ENCODE measurements around the gene DCAF6.
"Not testable (repeated sequence)": the region's sequence is repeated elsewhere in the genome, so short reads cannot be mapped to it uniquely, and the experiment has no call there.

DCAF6 gene

GRCh38 chr1:167928457-167928852, 8.0 kb upstream of the DCAF6 start:
- peaks cover 11% of the 10 kb centered on the region; the same call in 1 of the 2 replicates for H3K4me1 ChIP-seq (ENCODE audit: low read length)
- peaks cover under 1% of the 10 kb centered on the region; the same call in 1 of the 2 replicates for H3K79me2 ChIP-seq (ENCODE audit: low read length)
- no peaks in the 10 kb centered on the region for H4K20me1 ChIP-seq (ENCODE audit: insufficient read depth, low read length)
- no peak overlapping the region for H3K4me2 ChIP-seq (ENCODE audit: low read length)
- TF ChIP-seq EZH2phosphoT487 (IDR thresholded peaks at IDR 0.05; ENCODE audit: low read depth): no peak
- no peaks in the 10 kb centered on the region for H3K27me3 ChIP-seq (ENCODE audit: low read depth, low read length)
- no peak overlapping the region for H3K9ac ChIP-seq (ENCODE audit: low read length)
- no peak overlapping the region for H3K4me3 ChIP-seq (ENCODE audit: low read length)
- H3K36me3 ChIP-seq (replicated peaks; ENCODE audit: low read depth, low read length): no peaks in the 10 kb centered on the region
- no peak overlapping the region for H3K27ac ChIP-seq (ENCODE audit: low read length)
- no peaks in the 10 kb centered on the region for H3K9me3 ChIP-seq (ENCODE audit: insufficient read depth, low read length)
- no peak overlapping the region for H2AFZ ChIP-seq (ENCODE audit: low read depth, low read length)

- H3K79me2 ChIP-seq (ENCODE audit: low read length); H3K36me3 ChIP-seq (replicated peaks; ENCODE audit: low read depth, low read length); H3K9ac ChIP-seq (ENCODE audit: low read length); H3K4me2 ChIP-seq (ENCODE audit: low read length); H3K27me3 ChIP-seq (ENCODE audit: low read depth, low read length); H2AFZ ChIP-seq (ENCODE audit: low read depth, low read length); H3K9me3 ChIP-seq (ENCODE audit: insufficient read depth, low read length); H3K4me3 ChIP-seq (ENCODE audit: low read length); H4K20me1 ChIP-seq (ENCODE audit: insufficient read depth, low read length); H3K27ac ChIP-seq (ENCODE audit: low read length): not testable (repeated sequence)
- peaks cover 15% of the 10 kb centered on the region for H3K4me1 ChIP-seq (ENCODE audit: low read length)
These were observed 7.6 kb upstream of the DCAF6 start for GRCh38 chr1:167928919-167929318.

- H3K27ac ChIP-seq (ENCODE audit: low read length): no peak overlapping the region
- peaks cover 23% of the 10 kb centered on the region for H3K4me1 ChIP-seq (ENCODE audit: low read length)
- H4K20me1 ChIP-seq (ENCODE audit: insufficient read depth, low read length): no peaks in the 10 kb centered on the region
- no peak overlapping the region for H3K9ac ChIP-seq (ENCODE audit: low read length)
- H3K36me3 ChIP-seq (replicated peaks; ENCODE audit: low read depth, low read length): no peaks in the 10 kb centered on the region
- H2AFZ ChIP-seq (ENCODE audit: low read depth, low read length): no peak overlapping the region
- H3K79me2 ChIP-seq (ENCODE audit: low read length): peaks cover 13% of the 10 kb centered on the region; the same call in 1 of the 2 replicates
- H3K4me3 ChIP-seq (ENCODE audit: low read length): no peak overlapping the region
- no peaks in the 10 kb centered on the region for H3K9me3 ChIP-seq (ENCODE audit: insufficient read depth, low read length)
- no peak for TF ChIP-seq EZH2phosphoT487 (IDR thresholded peaks at IDR 0.05; ENCODE audit: low read depth)
- no peak overlapping the region for H3K4me2 ChIP-seq (ENCODE audit: low read length)
- H3K27me3 ChIP-seq (ENCODE audit: low read depth, low read length): no peaks in the 10 kb centered on the region
These were observed 6.8 kb upstream of the DCAF6 start for GRCh38 chr1:167929725-167930124.

DNA sequence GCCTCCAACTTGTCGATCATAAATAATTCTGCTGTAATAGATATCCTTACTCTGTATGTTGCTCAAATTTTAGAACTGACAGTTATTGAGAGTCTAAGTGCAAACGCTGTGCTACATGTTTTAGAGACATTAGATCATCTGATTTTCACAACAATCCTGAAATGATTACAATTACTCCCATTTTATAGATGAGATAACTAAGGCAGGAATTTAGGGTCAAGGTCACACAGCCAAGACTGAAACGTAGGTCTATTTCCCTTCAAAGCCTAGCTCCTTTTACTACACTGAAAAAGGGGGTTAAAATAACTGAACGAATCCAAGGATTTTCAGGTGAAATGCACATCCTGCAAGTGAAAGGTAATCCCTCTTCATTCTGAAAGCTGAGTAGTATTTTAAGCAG, 2.7 kb upstream of the DCAF6 start:
- H3K9ac ChIP-seq (ENCODE audit: low read length): no peak overlapping the region
- no peaks in the 10 kb centered on the region for H3K36me3 ChIP-seq (replicated peaks; ENCODE audit: low read depth, low read length)
- no peak for TF ChIP-seq EZH2phosphoT487 (IDR thresholded peaks at IDR 0.05; ENCODE audit: low read depth)
- TF ChIP-seq, protein P1, sequence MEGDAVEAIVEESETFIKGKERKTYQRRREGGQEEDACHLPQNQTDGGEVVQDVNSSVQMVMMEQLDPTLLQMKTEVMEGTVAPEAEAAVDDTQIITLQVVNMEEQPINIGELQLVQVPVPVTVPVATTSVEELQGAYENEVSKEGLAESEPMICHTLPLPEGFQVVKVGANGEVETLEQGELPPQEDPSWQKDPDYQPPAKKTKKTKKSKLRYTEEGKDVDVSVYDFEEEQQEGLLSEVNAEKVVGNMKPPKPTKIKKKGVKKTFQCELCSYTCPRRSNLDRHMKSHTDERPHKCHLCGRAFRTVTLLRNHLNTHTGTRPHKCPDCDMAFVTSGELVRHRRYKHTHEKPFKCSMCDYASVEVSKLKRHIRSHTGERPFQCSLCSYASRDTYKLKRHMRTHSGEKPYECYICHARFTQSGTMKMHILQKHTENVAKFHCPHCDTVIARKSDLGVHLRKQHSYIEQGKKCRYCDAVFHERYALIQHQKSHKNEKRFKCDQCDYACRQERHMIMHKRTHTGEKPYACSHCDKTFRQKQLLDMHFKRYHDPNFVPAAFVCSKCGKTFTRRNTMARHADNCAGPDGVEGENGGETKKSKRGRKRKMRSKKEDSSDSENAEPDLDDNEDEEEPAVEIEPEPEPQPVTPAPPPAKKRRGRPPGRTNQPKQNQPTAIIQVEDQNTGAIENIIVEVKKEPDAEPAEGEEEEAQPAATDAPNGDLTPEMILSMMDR (IDR thresholded peaks at IDR 0.05; ENCODE audit: low read depth, low read length): no peak
- H2AFZ ChIP-seq (ENCODE audit: low read depth, low read length): no peak overlapping the region
- no peak overlapping the region for H3K4me3 ChIP-seq (ENCODE audit: low read length)
- peaks cover 42% of the 10 kb centered on the region for H3K79me2 ChIP-seq (ENCODE audit: low read length)
- peaks cover 23% of the 10 kb centered on the region for H3K4me1 ChIP-seq (ENCODE audit: low read length)
- peak overlapping the region; percentile 94; the same call in 1 of the 2 replicates for H3K4me2 ChIP-seq (ENCODE audit: low read length)
- no peak overlapping the region for H3K27ac ChIP-seq (ENCODE audit: low read length)
- peaks cover 6% of the 10 kb centered on the region; the same call in 1 of the 2 replicates for H4K20me1 ChIP-seq (ENCODE audit: insufficient read depth, low read length)
- H3K27me3 ChIP-seq (ENCODE audit: low read depth, low read length): no peaks in the 10 kb centered on the region
- no peaks in the 10 kb centered on the region for H3K9me3 ChIP-seq (ENCODE audit: insufficient read depth, low read length)

GRCh38 chr1:167934426-167935215, 1.9 kb upstream of the DCAF6 start:
- Histone ChIP-seq H3K27me3 (ENCODE audit: low read depth, low read length) (no peaks in the 10 kb centered on the region), H3K79me2 (ENCODE audit: low read length) (peaks cover 51% of the 10 kb centered on the region), H3K4me1 (ENCODE audit: low read length) (peaks cover 23% of the 10 kb centered on the region), H3K4me2 (ENCODE audit: low read length) (peak overlapping the region; percentile 94), H2AFZ (ENCODE audit: low read depth, low read length) (no peak overlapping the region), H3K9me3 (ENCODE audit: insufficient read depth, low read length) (no peaks in the 10 kb centered on the region), H3K4me3 (ENCODE audit: low read length) (peak overlapping the region; percentile 86), H3K27ac (ENCODE audit: low read length) (no peak overlapping the region; the same call in 1 of the 2 replicates), H3K9ac (ENCODE audit: low read length) (peak overlapping the region; percentile 77), H4K20me1 (ENCODE audit: insufficient read depth, low read length) (peaks cover 6% of the 10 kb centered on the region; the same call in 1 of the 2 replicates), H3K36me3 (replicated peaks; ENCODE audit: low read depth, low read length) (no peaks in the 10 kb centered on the region)
- TF ChIP-seq, protein P1 (IDR thresholded peaks at IDR 0.05; ENCODE audit: low read depth, low read length): no peak
- TF ChIP-seq EZH2phosphoT487 (IDR thresholded peaks at IDR 0.05; ENCODE audit: low read depth): no peak
